ENCODE measurements around the gene GCN1. TPM values are rescaled to one million over a fixed set of nuclear protein-coding genes. Genes with fewer than 3 reads are reported as not detected.

The GCN1 gene
- total and polyA plus RNA-seq, 2 donors (not counting 1 experiment from before 2014, with no cell fraction given) = 30.8 to 93.1 TPM

DNA sequence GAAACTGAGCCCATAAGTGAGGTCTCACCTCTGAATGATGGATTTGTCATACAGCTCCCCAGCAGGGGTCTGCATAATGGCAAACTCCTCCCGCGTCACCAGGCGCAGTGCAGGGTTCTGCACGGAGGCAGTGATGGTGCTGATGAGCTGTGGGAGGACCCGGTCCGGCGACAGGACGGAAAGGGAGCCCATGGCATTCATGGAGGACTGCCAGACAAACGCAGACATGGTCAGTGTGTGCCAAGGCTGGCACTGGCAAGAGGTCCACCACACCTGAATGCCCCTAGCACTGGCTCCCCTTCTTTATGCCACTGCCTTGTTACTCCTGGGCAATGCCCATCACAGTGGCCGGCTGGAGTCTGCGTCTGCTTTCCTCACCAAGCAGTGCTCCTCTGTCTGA, 32.7 kb downstream of the GCN1 start:
- DNase-seq (ENCODE audit: low read depth in 2 of 2) = no peak
- Histone ChIP-seq H3K4me1 (ENCODE audit: control insufficient read depth, extremely low read depth, insufficient read depth, low read length) (no peaks in the 10 kb centered on the region), H4K20me1 (ENCODE audit: control insufficient read depth, extremely low read depth, insufficient read depth, low read length) (no peaks in the 10 kb centered on the region), H2AFZ (ENCODE audit: low read length) (no peak overlapping the region), H3K9ac (ENCODE audit: insufficient read depth, low read length) (no peak overlapping the region), H3K79me2 (ENCODE audit: control insufficient read depth, insufficient read depth, low read length) (no peaks in the 10 kb centered on the region), H3K4me2 (ENCODE audit: extremely low read depth, insufficient read depth, low read length) (no peak overlapping the region), H3K36me3 (ENCODE audit: control insufficient read depth, insufficient read depth, low read length) (peaks cover 44% of the 10 kb centered on the region), H3K27me3 (ENCODE audit: control insufficient read depth, insufficient read depth, low read length) (no peaks in the 10 kb centered on the region), H3K9me3 (ENCODE audit: control insufficient read depth, insufficient read depth, low read depth, low read length) (no peaks in the 10 kb centered on the region), H3K27ac (ENCODE audit: insufficient read depth, low read length) (no peak overlapping the region), H3K4me3 (replicated peaks in 1 of 4; ENCODE audit: control extremely low read depth in 1 of 4, insufficient read depth in 1 of 4, low read depth in 3 of 4, low read length in 4 of 4) (no peak overlapping the region)
- no peak for TF ChIP-seq CTCF (conservative IDR thresholded peaks at IDR 0.05 in 1 of 2, IDR thresholded peaks at IDR 0.05 in 1 of 2; ENCODE audit: low read depth in 1 of 2, low read length in 2 of 2)
- no peak for TF ChIP-seq EZH2 (IDR thresholded peaks at IDR 0.05; ENCODE audit: low read length, missing control alignments)

- no peak for TF ChIP-seq EZH2 (IDR thresholded peaks at IDR 0.05; ENCODE audit: low read length, missing control alignments)
- no peak for TF ChIP-seq CTCF (conservative IDR thresholded peaks at IDR 0.05 in 1 of 2, IDR thresholded peaks at IDR 0.05 in 1 of 2; ENCODE audit: low read depth in 1 of 2, low read length in 2 of 2)
- no peak overlapping the region for H3K4me2 ChIP-seq (ENCODE audit: extremely low read depth, insufficient read depth, low read length)
- no peaks in the 10 kb centered on the region for H3K4me1 ChIP-seq (ENCODE audit: control insufficient read depth, extremely low read depth, insufficient read depth, low read length)
- H2AFZ ChIP-seq (ENCODE audit: low read length) = no peak overlapping the region
- no peaks in the 10 kb centered on the region for H3K27me3 ChIP-seq (ENCODE audit: control insufficient read depth, insufficient read depth, low read length)
- peaks cover 61% of the 10 kb centered on the region for H3K36me3 ChIP-seq (ENCODE audit: control insufficient read depth, insufficient read depth, low read length)
- H3K9me3 ChIP-seq (ENCODE audit: control insufficient read depth, insufficient read depth, low read depth, low read length) = no peaks in the 10 kb centered on the region
- no peaks in the 10 kb centered on the region for H3K79me2 ChIP-seq (ENCODE audit: control insufficient read depth, insufficient read depth, low read length)
- no peak overlapping the region for H3K9ac ChIP-seq (ENCODE audit: insufficient read depth, low read length)
- DNase-seq (ENCODE audit: low read depth in 2 of 2) = no peak
- no peak overlapping the region for H3K27ac ChIP-seq (ENCODE audit: insufficient read depth, low read length)
- H4K20me1 ChIP-seq (ENCODE audit: control insufficient read depth, extremely low read depth, insufficient read depth, low read length) = no peaks in the 10 kb centered on the region
- H3K4me3 ChIP-seq (replicated peaks in 1 of 4; ENCODE audit: control extremely low read depth in 1 of 4, insufficient read depth in 1 of 4, low read depth in 3 of 4, low read length in 4 of 4) = no peak overlapping the region
These were observed 34.8 kb downstream of the GCN1 start for GRCh38 chr12:120159509-120160237.

GRCh38 chr12:120158351-120158750, 36.2 kb downstream of the GCN1 start:
- Histone ChIP-seq H4K20me1 (ENCODE audit: control insufficient read depth, extremely low read depth, insufficient read depth, low read length) (no peaks in the 10 kb centered on the region), H3K9me3 (ENCODE audit: control insufficient read depth, insufficient read depth, low read depth, low read length) (no peaks in the 10 kb centered on the region), H3K9ac (ENCODE audit: insufficient read depth, low read length) (no peak overlapping the region), H3K4me1 (ENCODE audit: control insufficient read depth, extremely low read depth, insufficient read depth, low read length) (no peaks in the 10 kb centered on the region), H3K4me2 (ENCODE audit: extremely low read depth, insufficient read depth, low read length) (no peak overlapping the region), H3K36me3 (ENCODE audit: control insufficient read depth, insufficient read depth, low read length) (peaks cover 68% of the 10 kb centered on the region), H3K4me3 (replicated peaks in 1 of 4; ENCODE audit: control extremely low read depth in 1 of 4, insufficient read depth in 1 of 4, low read depth in 3 of 4, low read length in 4 of 4) (no peak overlapping the region), H3K27ac (ENCODE audit: insufficient read depth, low read length) (no peak overlapping the region), H2AFZ (ENCODE audit: low read length) (no peak overlapping the region), H3K27me3 (ENCODE audit: control insufficient read depth, insufficient read depth, low read length) (no peaks in the 10 kb centered on the region), H3K79me2 (ENCODE audit: control insufficient read depth, insufficient read depth, low read length) (no peaks in the 10 kb centered on the region)
- no peak for TF ChIP-seq CTCF (conservative IDR thresholded peaks at IDR 0.05 in 1 of 2, IDR thresholded peaks at IDR 0.05 in 1 of 2; ENCODE audit: low read depth in 1 of 2, low read length in 2 of 2)
- TF ChIP-seq EZH2 (IDR thresholded peaks at IDR 0.05; ENCODE audit: low read length, missing control alignments) = no peak
- no peak for DNase-seq (ENCODE audit: low read depth in 2 of 2)
